Omental fat pad (tissue), 4 donors: Measurements from ENCODE around the gene NEK6. TPM values are rescaled to one million over a fixed set of nuclear protein-coding genes. Genes with fewer than 3 reads are reported as not detected.

ENCODE experiments used
- ATAC-seq: fragments of 150-250 bp; one replicate; pipeline ENCODE4 v1.9.1; 2016; ENCODE audit warnings: mild to moderate bottlenecking, moderate library complexity; ENCODE audit not compliant: low FRiP score
- DNase-seq: peaks from one replicate; pipeline ENCODE4 v3.0.0-alpha.2; 2019; ENCODE audit warnings: low spot score
- total RNA-seq, 4 donors: library from RNA; depleted of rRNA; stranded (reverse); fragments of >200 nt; gene quantifications; one replicate each; pipeline ENCODE4 v1.1.0, GENCODE V29; 2016
- TF ChIP-seq, protein P1 (sequence below), 3 donors: fragments of 450-650 bp; IDR thresholded peaks; one replicate each; pipeline ENCODE4 v1.5.1; 2016 to 2017; ENCODE audit warnings: antibody characterized with exemption in 3 of 3, mild to moderate bottlenecking in 3 of 3, moderate library complexity in 2 of 3

The NEK6 gene
- total RNA-seq, 4 donors from 2014 or later: 11.8 to 52.1 (median 29.0) TPM

DNA sequence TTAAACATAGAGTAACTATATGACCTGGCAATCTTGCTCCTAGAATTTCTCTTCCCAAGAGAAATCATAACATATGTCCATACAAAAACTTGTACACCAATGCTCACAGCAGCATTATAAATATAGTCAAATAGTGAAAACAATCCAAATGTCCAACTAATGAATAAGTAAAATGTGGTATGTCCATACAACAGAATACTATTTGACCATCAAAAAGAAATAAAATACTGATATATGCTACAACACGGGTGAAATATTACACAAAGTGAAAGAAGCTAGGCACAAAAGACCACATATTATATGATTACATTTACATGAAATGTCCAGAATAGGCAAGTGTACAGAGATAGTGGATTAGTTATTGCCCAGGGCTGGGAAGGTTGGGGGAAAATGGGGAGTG lies 116.1 kb downstream of the NEK6 start:
- TF ChIP-seq, protein P1, sequence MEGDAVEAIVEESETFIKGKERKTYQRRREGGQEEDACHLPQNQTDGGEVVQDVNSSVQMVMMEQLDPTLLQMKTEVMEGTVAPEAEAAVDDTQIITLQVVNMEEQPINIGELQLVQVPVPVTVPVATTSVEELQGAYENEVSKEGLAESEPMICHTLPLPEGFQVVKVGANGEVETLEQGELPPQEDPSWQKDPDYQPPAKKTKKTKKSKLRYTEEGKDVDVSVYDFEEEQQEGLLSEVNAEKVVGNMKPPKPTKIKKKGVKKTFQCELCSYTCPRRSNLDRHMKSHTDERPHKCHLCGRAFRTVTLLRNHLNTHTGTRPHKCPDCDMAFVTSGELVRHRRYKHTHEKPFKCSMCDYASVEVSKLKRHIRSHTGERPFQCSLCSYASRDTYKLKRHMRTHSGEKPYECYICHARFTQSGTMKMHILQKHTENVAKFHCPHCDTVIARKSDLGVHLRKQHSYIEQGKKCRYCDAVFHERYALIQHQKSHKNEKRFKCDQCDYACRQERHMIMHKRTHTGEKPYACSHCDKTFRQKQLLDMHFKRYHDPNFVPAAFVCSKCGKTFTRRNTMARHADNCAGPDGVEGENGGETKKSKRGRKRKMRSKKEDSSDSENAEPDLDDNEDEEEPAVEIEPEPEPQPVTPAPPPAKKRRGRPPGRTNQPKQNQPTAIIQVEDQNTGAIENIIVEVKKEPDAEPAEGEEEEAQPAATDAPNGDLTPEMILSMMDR (IDR thresholded peaks at IDR 0.05): no peak
- no peak for ATAC-seq

DNA sequence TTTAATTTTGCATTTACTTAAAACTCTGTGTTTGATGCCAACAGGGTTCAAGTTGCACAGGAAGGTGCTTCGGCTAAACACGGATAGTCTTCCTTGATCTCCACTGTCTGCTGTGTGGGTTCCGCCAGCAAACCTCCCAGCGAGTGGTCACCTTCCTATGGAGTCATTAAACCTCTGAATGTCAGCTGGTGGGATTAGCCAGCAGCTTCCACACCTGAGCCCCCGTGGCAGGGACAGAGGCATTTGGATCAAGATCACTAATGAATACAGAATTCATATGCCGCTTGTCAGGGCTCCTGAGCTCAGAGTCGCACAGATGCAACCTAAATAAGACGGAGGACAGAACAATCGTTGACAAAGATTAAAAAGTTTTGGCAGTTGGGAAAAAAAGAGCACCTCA lies 118.0 kb downstream of the NEK6 start:
- DNase-seq: no peak
- TF ChIP-seq, protein P1 (IDR thresholded peaks at IDR 0.05): no peak
- no peak for ATAC-seq

More for the DNA sequence above, 116.1 kb downstream of the NEK6 start:
- DNase-seq: no peak

DNA sequence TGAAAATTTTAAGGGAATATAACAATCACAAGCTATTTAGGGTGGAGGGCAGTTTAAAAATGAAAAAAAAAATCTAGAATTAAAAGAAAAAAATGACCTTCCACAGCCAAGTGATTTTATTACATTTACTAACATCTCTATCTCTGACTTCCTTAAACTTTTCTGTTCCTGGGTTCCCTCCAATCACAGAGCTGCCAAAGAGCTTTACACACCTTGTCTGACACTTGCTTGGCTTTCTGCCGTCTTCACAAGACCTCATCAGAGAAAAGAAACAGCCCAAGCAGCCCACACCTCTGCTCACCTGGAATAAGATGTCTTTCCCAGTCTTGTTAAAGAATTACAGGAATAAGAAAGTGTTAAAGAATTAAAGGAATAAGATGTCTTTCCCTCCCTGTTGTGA lies 118.6 kb downstream of the NEK6 start:
- TF ChIP-seq, protein P1 (IDR thresholded peaks at IDR 0.05): no peak
- ATAC-seq (no peak), DNase-seq (no peak)

DNA sequence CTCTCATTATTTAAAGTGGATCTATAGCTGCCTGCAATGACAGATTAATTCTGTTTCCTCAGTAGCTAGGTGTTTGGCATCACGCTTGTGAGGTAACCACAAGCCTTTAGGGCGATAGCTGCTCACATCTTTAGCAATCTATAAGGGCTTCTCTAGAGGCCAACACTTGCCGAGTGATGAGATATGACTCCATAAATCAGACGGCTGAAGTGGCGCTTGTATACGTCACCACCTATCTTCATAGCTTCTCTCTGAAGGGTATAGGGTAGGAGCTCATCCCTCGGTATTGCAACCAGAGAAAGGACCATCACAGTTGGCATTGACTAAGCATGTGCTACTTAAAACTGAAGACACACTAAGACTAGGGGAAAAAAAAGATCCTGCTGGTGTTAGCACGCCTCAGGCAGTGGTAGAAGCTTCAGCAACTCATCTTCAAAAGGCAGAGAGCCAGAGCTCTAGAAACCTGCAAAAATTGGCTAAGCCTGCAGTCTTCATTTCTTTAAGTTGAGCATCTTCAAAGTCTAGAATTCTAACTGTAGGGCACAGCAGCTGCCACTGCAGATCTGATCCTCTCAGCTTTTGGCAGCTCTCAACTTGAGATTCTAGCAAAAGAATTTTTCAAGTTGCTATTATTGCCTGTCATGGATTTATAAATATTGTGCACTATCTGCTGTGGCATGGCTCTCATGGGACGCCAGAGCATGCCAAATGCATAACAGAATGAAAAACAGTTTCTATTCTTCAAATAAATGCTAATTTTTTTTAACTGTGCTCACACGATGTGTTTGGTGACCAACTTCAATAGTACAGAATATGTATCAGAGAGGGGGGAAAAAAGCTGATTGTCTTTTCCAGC lies 120.0 kb downstream of the NEK6 start:
- DNase-seq (no peak), ATAC-seq (no peak)
- TF ChIP-seq, protein P1 (IDR thresholded peaks at IDR 0.05): no peak

DNA sequence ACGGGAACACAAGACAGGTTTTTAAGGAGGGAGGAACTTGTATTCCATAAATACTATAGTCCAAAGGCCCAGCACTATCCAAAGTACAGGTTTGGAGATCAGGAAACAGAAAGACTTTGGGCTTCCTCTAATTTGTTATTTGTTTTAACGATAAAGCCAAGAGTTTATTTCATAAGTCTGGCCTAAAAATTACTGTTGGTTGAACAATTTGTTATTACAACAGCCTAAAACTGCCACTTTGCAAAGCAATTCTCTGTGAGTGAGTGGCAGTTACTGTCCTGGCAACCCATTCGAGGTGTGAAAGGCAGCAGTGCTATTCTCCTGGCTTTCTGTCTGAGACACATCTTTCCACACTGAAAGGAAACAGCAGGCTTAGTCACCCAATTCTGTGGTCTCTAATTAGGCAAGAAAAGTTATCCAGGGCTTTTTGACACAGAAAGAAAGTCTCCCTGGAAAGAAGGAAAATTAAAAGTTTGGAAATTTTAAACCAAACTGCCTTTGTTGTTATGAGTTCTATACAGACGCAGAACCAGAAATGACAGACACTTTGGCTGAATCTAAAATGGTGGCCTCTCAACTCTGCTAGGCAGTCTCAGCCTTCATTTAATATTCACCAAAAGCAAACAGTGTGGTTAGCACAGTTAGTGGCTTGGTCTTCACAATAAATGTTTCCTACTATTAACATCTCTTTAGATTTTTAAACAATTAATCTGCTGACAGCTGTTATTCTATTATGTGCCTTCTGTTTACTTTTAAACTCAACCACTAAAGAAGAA lies 123.6 kb downstream of the NEK6 start:
- TF ChIP-seq, protein P1 (IDR thresholded peaks at IDR 0.05): no peak
- no peak for ATAC-seq
- DNase-seq: no peak

DNA sequence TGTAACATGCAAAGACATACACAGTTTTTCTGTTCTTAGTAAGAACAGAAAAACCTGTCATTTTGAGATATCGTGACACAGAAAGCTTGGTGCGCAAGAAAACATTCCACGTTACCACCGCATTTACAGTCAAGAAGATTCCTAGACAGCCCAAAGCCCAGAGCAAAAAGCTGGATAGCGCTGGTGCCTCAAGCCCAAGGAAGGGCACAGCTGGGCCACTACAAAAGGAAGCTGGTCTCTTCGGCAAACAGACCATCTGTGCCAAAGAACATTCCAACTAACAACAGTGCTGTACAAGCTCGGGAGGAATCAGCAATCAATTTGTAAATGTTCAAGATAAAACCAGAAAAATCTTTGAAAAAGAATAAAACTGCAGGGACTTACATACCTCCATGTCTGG lies 126.5 kb downstream of the NEK6 start:
- ATAC-seq (no peak), DNase-seq (no peak)
- TF ChIP-seq, protein P1 (IDR thresholded peaks at IDR 0.05): no peak
